ENCODE results near the gene MAPRE2. TPM values are rescaled to one million over a fixed set of nuclear protein-coding genes. Genes with fewer than 3 reads are reported as not detected.

MAPRE2 gene
- total and polyA plus RNA-seq, 8 donors, result 37.4 to 56.3 (median 50.0) TPM

GRCh38 chr18:35089382-35089781, 48.2 kb downstream of the MAPRE2 start:
- Histone ChIP-seq H3K27me3 (no peaks in the 10 kb centered on the region), H3K36me3 (no peaks in the 10 kb centered on the region), H3K4me3 (no peak overlapping the region), H3K9me3 (no peaks in the 10 kb centered on the region), H3K4me1 (peaks cover 0 to 6% of the 10 kb centered on the region in 2 donors), H3K27ac (no peak overlapping the region)
- intact Hi-C loops (cut with DNase I), result no loop called here
- DNase-seq (no peak), ATAC-seq (no peak)
- TF ChIP-seq, protein P1, sequence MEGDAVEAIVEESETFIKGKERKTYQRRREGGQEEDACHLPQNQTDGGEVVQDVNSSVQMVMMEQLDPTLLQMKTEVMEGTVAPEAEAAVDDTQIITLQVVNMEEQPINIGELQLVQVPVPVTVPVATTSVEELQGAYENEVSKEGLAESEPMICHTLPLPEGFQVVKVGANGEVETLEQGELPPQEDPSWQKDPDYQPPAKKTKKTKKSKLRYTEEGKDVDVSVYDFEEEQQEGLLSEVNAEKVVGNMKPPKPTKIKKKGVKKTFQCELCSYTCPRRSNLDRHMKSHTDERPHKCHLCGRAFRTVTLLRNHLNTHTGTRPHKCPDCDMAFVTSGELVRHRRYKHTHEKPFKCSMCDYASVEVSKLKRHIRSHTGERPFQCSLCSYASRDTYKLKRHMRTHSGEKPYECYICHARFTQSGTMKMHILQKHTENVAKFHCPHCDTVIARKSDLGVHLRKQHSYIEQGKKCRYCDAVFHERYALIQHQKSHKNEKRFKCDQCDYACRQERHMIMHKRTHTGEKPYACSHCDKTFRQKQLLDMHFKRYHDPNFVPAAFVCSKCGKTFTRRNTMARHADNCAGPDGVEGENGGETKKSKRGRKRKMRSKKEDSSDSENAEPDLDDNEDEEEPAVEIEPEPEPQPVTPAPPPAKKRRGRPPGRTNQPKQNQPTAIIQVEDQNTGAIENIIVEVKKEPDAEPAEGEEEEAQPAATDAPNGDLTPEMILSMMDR (IDR thresholded peaks at IDR 0.05), result no peak

- intact Hi-C loops (cut with DNase I), result no loop called here
- no peaks in the 10 kb centered on the region for H3K4me1 ChIP-seq
- TF ChIP-seq, protein P1 (IDR thresholded peaks at IDR 0.05), result no peak
- ATAC-seq (no peak), DNase-seq (no peak)
- no peak overlapping the region for H3K4me3 ChIP-seq
- H3K9me3 ChIP-seq, result no peaks in the 10 kb centered on the region
- no peaks in the 10 kb centered on the region for H3K36me3 ChIP-seq
- H3K27ac ChIP-seq, result no peak overlapping the region
- no peaks in the 10 kb centered on the region for H3K27me3 ChIP-seq
Observed at GRCh38 chr18:35089891-35090550, 48.8 kb downstream of the MAPRE2 start.

DNA sequence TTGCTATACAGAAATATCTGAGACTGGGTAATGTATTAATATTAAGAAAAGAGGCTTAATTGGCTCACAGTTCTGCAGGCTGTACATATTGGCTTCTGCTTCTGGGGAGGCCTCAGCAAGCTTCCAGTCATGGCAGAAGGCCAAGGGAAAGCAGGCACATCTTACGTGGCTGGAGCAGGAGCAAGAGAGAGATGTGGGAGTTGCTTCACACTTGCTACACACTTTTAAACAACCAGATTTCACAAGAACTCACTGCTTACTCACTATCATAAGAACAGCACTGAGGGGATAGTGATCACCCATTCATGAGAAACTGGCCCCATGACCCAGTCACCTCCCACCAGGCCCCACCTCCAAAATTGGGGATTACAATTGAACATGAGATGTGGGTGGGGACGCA, 50.6 kb downstream of the MAPRE2 start:
- H3K36me3 ChIP-seq, result no peaks in the 10 kb centered on the region
- TF ChIP-seq, protein P1 (IDR thresholded peaks at IDR 0.05), result no peak
- no peaks in the 10 kb centered on the region for H3K4me1 ChIP-seq
- intact Hi-C loops (cut with DNase I), result no loop called here
- H3K27ac ChIP-seq, result no peak overlapping the region
- ATAC-seq, result no peak
- DNase-seq, result no peak
- H3K4me3 ChIP-seq, result no peak overlapping the region
- no peaks in the 10 kb centered on the region for H3K27me3 ChIP-seq
- H3K9me3 ChIP-seq, result no peaks in the 10 kb centered on the region

- intact Hi-C loops (cut with DNase I), result no loop called here
- DNase-seq, result no peak
Observed at GRCh38 chr18:35095983-35096676, 54.9 kb downstream of the MAPRE2 start.

GRCh38 chr18:35096677-35097011, 55.4 kb downstream of the MAPRE2 start:
- DNase-seq (no peak), ATAC-seq (no peak)
- TF ChIP-seq, protein P1 (IDR thresholded peaks at IDR 0.05), result no peak
- intact Hi-C loops (cut with DNase I), result no loop called here
- Histone ChIP-seq H3K4me3 (no peak overlapping the region), H3K27ac (no peak overlapping the region), H3K27me3 (no peaks in the 10 kb centered on the region), H3K4me1 (no peaks in the 10 kb centered on the region), H3K36me3 (peaks cover 0 to 6% of the 10 kb centered on the region in 2 donors), H3K9me3 (no peaks in the 10 kb centered on the region)

More at GRCh38 chr18:35095983-35096676, 54.9 kb downstream of the MAPRE2 start:
- Histone ChIP-seq H3K4me3 (no peak overlapping the region), H3K36me3 (peaks cover 0 to 6% of the 10 kb centered on the region in 2 donors), H3K9me3 (no peaks in the 10 kb centered on the region), H3K4me1 (no peaks in the 10 kb centered on the region), H3K27ac (no peak overlapping the region), H3K27me3 (no peaks in the 10 kb centered on the region)
- no peak for ATAC-seq
- TF ChIP-seq, protein P1 (IDR thresholded peaks at IDR 0.05), result no peak
